GM12891 (cell line): ENCODE results near the gene FTO.

Source experiments
- DNase-seq: peaks from one replicate; pipeline ENCODE4 v3.0.0; 2011; ENCODE audit warnings: low spot score; ENCODE audit not compliant: insufficient read length
- FAIRE-seq: peaks from 2 replicates; lab custom pipeline; 2011; peaks lifted over from hg19 to GRCh38; lab: Jason Lieb, UNC
- PAX5 ChIP-seq: IDR thresholded peaks from 2 replicates; pipeline ENCODE4 v1.6.1; 2011; ENCODE audit warnings: low read length, moderate library complexity, mild to moderate bottlenecking; ENCODE audit not compliant: insufficient read depth, severe bottlenecking
- POLR2A ChIP-seq: IDR thresholded peaks from 2 replicates; pipeline ENCODE4 v1.6.1; 2011; ENCODE audit warnings: low read depth, low read length, control low read depth
- POLR2AphosphoS5 ChIP-seq: IDR thresholded peaks from 2 replicates; pipeline ENCODE4 v1.6.1; 2011; ENCODE audit warnings: low read depth, low read length, control low read depth
- POU2F2 ChIP-seq: IDR thresholded peaks from 2 replicates; pipeline ENCODE4 v1.6.1; 2011; ENCODE audit warnings: low read depth, mild to moderate bottlenecking, control low read depth, low read length, moderate library complexity
- SPI1 ChIP-seq: IDR thresholded peaks from 2 replicates; pipeline ENCODE4 v1.6.1; 2011; ENCODE audit warnings: low read depth, low read length, control low read depth
- TAF1 ChIP-seq: IDR thresholded peaks from 2 replicates; pipeline ENCODE4 v1.6.1; 2011; ENCODE audit warnings: low read depth, low read length, control low read depth

Gene FTO

DNA sequence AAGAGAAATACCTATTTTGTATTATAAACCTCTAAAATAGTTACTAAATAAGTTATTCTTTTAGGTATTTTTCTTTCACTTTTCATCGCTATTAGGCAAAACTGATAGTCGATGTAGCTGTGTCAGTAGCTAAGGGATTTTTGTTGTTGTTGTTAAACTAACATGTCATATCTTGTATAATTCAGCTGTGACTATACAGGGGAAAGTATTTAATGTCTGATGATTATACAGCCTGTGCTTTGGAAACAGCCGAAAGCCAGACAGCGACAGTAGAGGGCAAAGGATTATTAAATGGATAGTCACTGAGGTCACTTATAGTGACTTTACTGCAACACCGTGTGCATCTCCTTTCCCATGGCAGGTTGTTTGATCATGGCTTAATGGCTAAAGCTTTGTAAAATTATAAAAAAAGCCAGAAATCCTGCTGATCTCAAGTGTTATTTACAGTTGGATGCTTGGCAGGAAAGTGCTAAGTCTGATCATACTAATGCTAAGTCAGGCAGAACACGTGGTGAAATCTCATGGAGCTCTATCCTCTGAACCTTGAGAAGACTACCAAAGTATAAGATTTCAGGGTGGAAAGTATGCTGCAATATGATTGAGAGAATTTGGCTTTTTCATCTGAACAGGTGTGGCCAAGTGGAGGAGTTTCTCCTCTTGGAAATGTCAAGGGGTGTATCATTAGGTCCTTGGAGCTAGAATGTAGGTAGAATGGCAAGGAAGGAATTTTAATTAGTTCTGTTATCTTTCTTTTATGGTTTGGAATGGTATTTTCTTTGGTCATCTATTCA is 88.4 kb downstream of the FTO start:
- FAIRE-seq: no peak
- no peak for DNase-seq
- TF ChIP-seq TAF1 (no peak), POLR2AphosphoS5 (no peak), POLR2A (no peak), PAX5 (no peak), POU2F2 (no peak), SPI1 (no peak)

DNA sequence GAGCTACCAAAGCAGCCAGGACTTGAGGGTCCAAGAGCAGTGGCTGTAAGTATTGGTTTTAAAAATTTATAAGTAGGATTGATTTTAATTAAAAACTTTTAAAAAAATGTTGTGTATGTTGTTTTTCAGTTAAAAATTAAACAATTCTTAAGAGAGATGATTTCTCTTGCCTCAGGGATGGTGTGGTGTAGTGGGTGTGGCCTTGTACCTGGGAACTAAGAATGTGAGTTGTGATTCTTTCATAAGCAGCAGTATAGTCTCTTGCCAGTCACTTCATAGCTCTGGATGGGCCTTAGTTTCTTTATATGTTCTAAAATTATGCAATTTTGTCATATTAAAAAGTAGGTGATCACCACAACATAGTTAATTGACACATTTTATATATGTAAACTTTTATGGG is 99.5 kb downstream of the FTO start:
- DNase-seq: no peak
- TF ChIP-seq PAX5: no peak
- no peak for TF ChIP-seq TAF1
- no peak for TF ChIP-seq POLR2AphosphoS5
- no peak for TF ChIP-seq POU2F2
- TF ChIP-seq SPI1: no peak
- no peak for TF ChIP-seq POLR2A
- FAIRE-seq: no peak

DNA sequence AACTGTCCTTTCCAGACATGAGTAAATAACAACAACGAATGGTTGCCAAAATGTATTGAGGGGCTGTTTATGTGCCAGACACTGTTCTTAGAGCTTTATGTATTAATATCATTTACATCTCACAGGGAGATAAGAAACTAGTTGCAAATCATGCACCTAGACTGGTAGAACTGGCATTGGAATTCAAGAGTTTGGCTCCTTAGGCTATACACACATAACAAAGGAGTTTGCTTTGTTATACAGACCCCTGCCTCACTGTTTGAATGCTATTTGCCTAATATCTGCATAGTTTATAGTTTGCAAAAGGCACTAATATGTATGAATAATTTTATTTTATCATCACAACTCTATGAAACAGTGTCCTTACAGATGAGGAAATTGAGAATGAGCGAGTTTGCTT is 100.0 kb downstream of the FTO start:
- DNase-seq: no peak
- FAIRE-seq: no peak
- TF ChIP-seq PAX5 (no peak), POLR2A (no peak), POU2F2 (no peak), SPI1 (no peak), TAF1 (no peak), POLR2AphosphoS5 (no peak)

GRCh38 chr16:53804467-53804866 is 100.5 kb downstream of the FTO start:
- FAIRE-seq (no peak), DNase-seq (no peak)

DNA sequence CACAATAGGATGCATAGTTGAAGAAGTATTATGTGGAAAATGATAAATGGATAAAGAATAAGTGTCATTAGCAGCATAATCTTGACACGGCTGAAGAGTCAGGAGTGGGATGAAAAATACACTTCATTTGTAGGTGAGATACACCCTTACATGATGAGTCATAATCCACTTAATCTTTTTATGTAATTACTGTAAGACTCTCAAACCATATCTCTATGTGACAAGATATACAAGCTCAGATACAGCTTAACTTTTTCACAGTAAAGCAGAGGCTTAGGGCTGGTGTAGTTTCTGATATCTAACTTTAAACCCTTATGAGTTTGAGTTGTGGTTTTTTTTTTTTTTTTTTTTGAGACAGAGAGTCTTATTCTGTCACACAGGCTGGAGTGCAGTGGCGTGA is 101.2 kb downstream of the FTO start:
- FAIRE-seq (no peak), DNase-seq (no peak)
- no peak for TF ChIP-seq POU2F2
- no peak for TF ChIP-seq POLR2A
- TF ChIP-seq SPI1: no peak
- no peak for TF ChIP-seq POLR2AphosphoS5
- no peak for TF ChIP-seq PAX5
- no peak for TF ChIP-seq TAF1

More at GRCh38 chr16:53804467-53804866, 100.5 kb downstream of the FTO start:
- TF ChIP-seq POU2F2: no peak
- no peak for TF ChIP-seq POLR2AphosphoS5
- no peak for TF ChIP-seq TAF1
- no peak for TF ChIP-seq SPI1
- no peak for TF ChIP-seq PAX5
- TF ChIP-seq POLR2A: no peak

DNA sequence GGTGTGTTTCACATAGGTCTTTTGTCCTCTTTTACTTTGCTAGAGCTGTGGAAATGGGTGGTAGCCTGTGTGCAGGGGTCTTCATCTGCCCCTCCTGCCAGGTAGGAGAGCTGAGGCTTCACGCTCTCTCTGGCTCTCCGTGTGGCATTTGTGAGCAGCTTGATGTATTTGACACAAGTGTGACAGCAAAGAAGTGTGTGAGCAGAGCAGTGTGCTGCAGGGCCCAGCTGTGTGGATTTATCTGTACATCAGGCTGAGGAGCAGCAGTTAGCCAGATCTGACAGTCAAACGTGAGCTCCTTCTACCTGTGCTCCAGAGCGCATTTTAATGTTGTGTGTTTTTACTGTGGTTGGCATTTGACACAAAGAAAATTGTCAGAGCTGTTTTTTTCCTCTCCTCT is 101.8 kb downstream of the FTO start:
- DNase-seq (no peak), FAIRE-seq (no peak)
- TF ChIP-seq PAX5: no peak

- DNase-seq (no peak), FAIRE-seq (no peak)
- no peak for TF ChIP-seq POU2F2
- TF ChIP-seq POLR2AphosphoS5: no peak
- no peak for TF ChIP-seq SPI1
- TF ChIP-seq POLR2A: no peak
- no peak for TF ChIP-seq TAF1
Observed at GRCh38 chr16:53809088-53809932, 105.4 kb downstream of the FTO start.

DNA sequence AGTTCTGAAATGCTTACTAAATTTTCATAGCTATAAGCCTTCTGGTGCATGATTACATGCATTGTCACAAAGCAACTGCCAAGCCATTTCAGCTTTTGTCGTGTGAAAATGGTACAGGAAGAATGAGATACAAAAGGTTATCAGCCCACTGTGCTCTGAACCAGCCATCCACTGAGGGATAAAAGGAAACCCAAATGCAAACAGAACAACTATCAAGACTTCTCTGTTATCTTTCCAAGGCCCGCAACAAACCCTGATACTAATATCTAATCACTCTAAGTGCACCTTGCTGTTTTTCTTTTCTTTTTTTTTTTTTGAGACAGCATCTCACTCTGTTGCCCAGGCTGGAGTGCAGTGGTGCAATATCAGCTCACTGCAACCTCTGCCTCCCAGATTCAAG is 109.0 kb downstream of the FTO start:
- no peak for TF ChIP-seq POU2F2
- TF ChIP-seq POLR2A: no peak
- TF ChIP-seq POLR2AphosphoS5: no peak
- no peak for TF ChIP-seq SPI1
- no peak for TF ChIP-seq PAX5
- TF ChIP-seq TAF1: no peak
- no peak for FAIRE-seq

DNA sequence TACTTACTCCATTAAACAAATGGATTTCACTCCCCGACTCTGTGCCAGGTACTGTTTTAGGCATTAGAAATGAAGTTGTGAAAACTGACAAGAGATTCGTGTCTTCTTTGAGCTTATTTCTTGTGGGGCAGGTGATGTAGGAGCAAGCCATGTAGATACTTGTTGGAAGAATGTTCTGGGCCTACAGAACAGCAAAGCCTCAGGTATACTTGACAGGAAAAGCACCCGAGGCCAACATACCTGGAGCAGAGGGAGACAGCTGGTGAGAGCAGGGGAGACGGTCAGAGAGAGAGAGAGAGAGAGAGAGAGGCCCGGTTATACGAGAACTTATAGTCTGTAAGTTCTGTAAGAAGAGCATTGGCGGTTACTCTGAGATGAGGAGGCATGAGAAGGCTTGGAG is 110.8 kb downstream of the FTO start:
- TF ChIP-seq POU2F2 (no peak), TAF1 (no peak), POLR2AphosphoS5 (no peak), PAX5 (no peak), SPI1 (no peak), POLR2A (no peak)
- no peak for DNase-seq
- FAIRE-seq: no peak

More for the DNA sequence above, 109.0 kb downstream of the FTO start:
- DNase-seq: no peak
